M059J (cell line): Measurements from ENCODE around the gene ZNF497. TPM values are rescaled to one million over a fixed set of nuclear protein-coding genes. Genes with fewer than 3 reads are reported as not detected.
"Not testable (repeated sequence)": the region's sequence is repeated elsewhere in the genome, so short reads cannot be mapped to it uniquely, and the experiment has no call there.

Source experiments
- DNase-seq: peaks from one replicate; pipeline ENCODE4 v3.0.0-alpha.2; 2012; ENCODE audit warnings: low read depth
- total RNA-seq: library from RNA; depleted of rRNA; stranded (reverse); fragments of >200 nt; shearing (Covaris generic); gene quantifications from 2 replicates; pipeline ENCODE4 v1.2.3, GENCODE V29; 2014; rRNA removed

ZNF497 gene
- 0.54 and 1.5 TPM in 2 replicates for total RNA-seq

- DNase-seq: peak; percentile 95
These were observed at the start of gene ZNF497 for GRCh38 chr19:58362272-58362994. Gene ZNF497, minus strand, starts transcription at chr19:58362751. Its CDS starts 5,116 bp downstream, at chr19:58357635.

GRCh38 chr19:58409010-58409790, 46.6 kb upstream of the ZNF497 start:
- peak; percentile 40 for DNase-seq

- DNase-seq: peak; percentile 94
These were observed 45.8 kb upstream of the ZNF497 start, which contains the start of gene ZNF584 for GRCh38 chr19:58408152-58409009. Gene ZNF584, plus strand, starts transcription at chr19:58408649. Its CDS starts 499 bp downstream, at chr19:58409148.

- no peak for DNase-seq
These were observed 45.2 kb upstream of the ZNF497 start for GRCh38 chr19:58407658-58408151.

GRCh38 chr19:58406818-58407657, 44.5 kb upstream of the ZNF497 start:
- no peak for DNase-seq

- DNase-seq: not testable (repeated sequence)
These were observed 41.4 kb upstream of the ZNF497 start for GRCh38 chr19:58403920-58404478.

GRCh38 chr19:58401840-58402421, 39.4 kb upstream of the ZNF497 start:
- no peak for DNase-seq

- DNase-seq: peak; percentile 99
These were observed 38.6 kb upstream of the ZNF497 start for GRCh38 chr19:58400916-58401839.

- DNase-seq: peak; percentile 16
These were observed 37.9 kb upstream of the ZNF497 start for GRCh38 chr19:58400316-58400915.

- DNase-seq: no peak
These were observed 37.4 kb upstream of the ZNF497 start for GRCh38 chr19:58399903-58400302.

- DNase-seq: no peak
These were observed 36.0 kb upstream of the ZNF497 start for GRCh38 chr19:58398545-58398944.

GRCh38 chr19:58398087-58398486, 35.5 kb upstream of the ZNF497 start:
- no peak for DNase-seq

- no peak for DNase-seq
These were observed 35.0 kb upstream of the ZNF497 start for GRCh38 chr19:58397533-58398037.

- DNase-seq: no peak
These were observed 34.4 kb upstream of the ZNF497 start for GRCh38 chr19:58396691-58397532.

- no peak for DNase-seq
These were observed 33.6 kb upstream of the ZNF497 start for GRCh38 chr19:58395979-58396627.

- DNase-seq: peak; percentile 33
These were observed 32.8 kb upstream of the ZNF497 start, which contains the start of gene RNF225 for GRCh38 chr19:58395220-58395978. Gene RNF225, plus strand, starts transcription at chr19:58395656. Its CDS starts 434 bp downstream, at chr19:58396090.
